Measurements from ENCODE around the gene CSNK1D.

CSNK1D gene

DNA sequence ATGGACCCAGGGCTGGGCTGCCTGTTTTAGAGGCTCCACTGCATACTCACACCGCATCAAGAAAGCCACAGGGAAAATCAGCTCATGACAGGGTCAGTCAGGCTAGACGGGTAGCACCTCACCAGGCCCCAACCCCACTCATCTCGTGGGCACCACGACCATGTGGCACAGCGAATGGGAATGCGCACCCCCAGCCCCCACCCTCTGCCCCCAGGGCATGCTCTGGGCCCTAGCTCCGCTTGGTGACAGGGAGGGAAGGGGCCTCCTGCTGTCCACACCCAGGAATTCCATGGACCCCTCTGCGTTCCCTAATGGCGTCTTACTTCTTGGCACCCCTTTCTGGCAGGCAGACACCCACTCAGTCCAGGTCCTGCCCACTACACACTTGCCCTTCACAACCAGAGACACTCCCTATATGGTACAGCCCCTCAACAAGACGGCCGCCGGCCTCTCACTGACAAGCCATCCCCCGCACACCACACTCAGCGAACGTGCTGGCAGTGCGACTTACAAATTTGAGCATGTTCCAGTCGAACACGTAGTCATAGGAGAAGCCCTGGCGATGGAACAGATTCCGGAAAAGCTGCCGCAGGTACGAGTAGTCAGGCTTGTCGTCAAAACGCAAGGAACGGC lies 22.5 kb downstream of the CSNK1D start:
- Histone ChIP-seq H3K4me3 (ENCODE audit: low read depth, low read length) (no peak overlapping the region), H3K4me1 (peaks cover 3% of the 10 kb centered on the region), H3K79me2 (peaks cover 59% of the 10 kb centered on the region), H3K27ac (no peak overlapping the region), H3K9me3 (ENCODE audit: control insufficient read depth, low read length) (no peaks in the 10 kb centered on the region), H2AFZ (no peak overlapping the region), H3K27me3 (ENCODE audit: control insufficient read depth, insufficient read depth, low read length) (no peaks in the 10 kb centered on the region), H3K36me3 (ENCODE audit: control insufficient read depth, insufficient read depth, low read length) (no peaks in the 10 kb centered on the region), H3K9ac (no peak overlapping the region), H3K4me2 (ENCODE audit: low read length) (no peak overlapping the region)
- TF ChIP-seq, protein P1, sequence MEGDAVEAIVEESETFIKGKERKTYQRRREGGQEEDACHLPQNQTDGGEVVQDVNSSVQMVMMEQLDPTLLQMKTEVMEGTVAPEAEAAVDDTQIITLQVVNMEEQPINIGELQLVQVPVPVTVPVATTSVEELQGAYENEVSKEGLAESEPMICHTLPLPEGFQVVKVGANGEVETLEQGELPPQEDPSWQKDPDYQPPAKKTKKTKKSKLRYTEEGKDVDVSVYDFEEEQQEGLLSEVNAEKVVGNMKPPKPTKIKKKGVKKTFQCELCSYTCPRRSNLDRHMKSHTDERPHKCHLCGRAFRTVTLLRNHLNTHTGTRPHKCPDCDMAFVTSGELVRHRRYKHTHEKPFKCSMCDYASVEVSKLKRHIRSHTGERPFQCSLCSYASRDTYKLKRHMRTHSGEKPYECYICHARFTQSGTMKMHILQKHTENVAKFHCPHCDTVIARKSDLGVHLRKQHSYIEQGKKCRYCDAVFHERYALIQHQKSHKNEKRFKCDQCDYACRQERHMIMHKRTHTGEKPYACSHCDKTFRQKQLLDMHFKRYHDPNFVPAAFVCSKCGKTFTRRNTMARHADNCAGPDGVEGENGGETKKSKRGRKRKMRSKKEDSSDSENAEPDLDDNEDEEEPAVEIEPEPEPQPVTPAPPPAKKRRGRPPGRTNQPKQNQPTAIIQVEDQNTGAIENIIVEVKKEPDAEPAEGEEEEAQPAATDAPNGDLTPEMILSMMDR (IDR thresholded peaks at IDR 0.05) = no peak

DNA sequence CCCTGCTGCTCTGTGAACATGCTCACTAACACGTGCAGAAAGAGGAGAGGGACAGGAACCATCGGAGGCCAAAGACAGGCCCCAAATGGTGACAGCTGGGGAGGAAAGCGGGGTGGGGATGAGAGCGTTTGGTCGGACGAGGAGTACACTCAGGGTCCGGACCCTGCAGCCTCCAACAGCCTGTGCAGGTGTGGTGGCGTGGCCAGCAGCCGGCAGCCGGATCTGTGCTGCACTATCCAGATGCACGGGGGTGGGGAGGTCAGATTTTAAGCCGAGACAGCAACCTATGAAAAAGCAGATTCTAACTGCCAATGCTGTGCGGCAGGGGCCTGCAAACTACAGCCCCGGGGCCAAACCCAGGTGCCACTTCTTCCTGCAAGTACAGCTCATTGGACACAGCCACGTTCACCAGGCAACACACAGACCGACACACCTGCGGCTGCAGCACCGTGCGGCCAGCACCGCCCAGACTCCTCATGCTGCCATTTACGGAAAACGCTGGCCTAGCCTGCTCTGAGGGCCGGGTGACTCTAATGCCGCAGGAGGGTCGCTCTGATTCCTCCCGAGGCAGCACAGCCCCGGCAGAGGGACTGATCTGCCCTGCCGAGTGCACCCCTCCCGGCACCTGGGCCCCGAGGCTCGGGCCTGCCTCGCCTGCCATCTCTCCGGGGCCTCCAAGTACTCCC lies 23.5 kb downstream of the CSNK1D start:
- TF ChIP-seq, protein P1 (IDR thresholded peaks at IDR 0.05) = no peak
- Histone ChIP-seq H3K27me3 (ENCODE audit: control insufficient read depth, insufficient read depth, low read length) (no peaks in the 10 kb centered on the region), H3K79me2 (peaks cover 59% of the 10 kb centered on the region), H3K4me1 (peaks cover 3% of the 10 kb centered on the region), H3K4me2 (ENCODE audit: low read length) (no peak overlapping the region), H3K36me3 (ENCODE audit: control insufficient read depth, insufficient read depth, low read length) (no peaks in the 10 kb centered on the region), H3K27ac (no peak overlapping the region), H2AFZ (no peak overlapping the region), H3K9ac (no peak overlapping the region), H3K4me3 (ENCODE audit: low read depth, low read length) (no peak overlapping the region), H3K9me3 (ENCODE audit: control insufficient read depth, low read length) (no peaks in the 10 kb centered on the region)

DNA sequence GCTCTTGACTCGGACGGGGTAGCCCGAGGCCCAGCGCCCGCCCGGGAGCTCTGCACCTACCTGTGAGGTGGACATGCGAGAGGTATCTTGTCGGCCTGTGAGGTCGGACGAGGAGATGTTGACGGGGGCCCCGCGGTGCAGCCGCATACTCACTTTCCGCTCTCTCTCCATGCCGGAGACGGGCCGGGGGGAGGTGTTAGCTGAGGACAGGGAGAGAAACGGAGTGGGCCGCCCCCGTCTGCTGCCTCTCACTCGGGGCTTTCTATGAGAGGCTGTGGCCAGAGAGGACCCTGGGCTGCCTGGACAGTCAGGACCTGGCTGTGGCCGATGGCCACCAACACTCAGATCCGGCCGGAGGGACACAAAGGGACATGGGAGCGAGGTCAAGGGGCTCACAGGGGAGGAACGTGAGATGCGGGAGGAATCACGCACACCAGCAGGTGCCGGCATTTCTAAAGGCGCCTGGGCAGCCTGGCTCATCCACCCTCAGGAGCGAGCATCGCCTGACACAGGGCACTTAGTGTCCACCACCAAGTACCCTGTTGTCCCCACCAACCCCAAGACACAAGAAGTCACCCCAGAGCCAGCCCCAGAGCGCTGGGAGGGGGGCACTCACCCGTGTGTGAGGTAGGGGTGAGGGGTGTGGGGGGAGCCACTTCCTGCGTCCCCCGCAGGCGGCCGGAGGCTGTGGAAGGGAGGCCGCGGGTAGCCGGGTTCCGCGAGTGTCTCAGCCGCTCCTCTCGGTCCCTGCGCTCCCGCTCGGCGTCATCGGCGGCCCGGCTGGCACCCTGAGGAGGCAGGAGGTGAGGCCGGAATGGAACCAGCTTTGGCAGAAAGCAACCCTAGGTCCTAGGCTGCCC lies 24.5 kb downstream of the CSNK1D start:
- no peak overlapping the region for H3K27ac ChIP-seq
- no peaks in the 10 kb centered on the region for H3K27me3 ChIP-seq (ENCODE audit: control insufficient read depth, insufficient read depth, low read length)
- H3K9ac ChIP-seq = no peak overlapping the region
- H3K4me2 ChIP-seq (ENCODE audit: low read length) = no peak overlapping the region
- no peaks in the 10 kb centered on the region for H3K36me3 ChIP-seq (ENCODE audit: control insufficient read depth, insufficient read depth, low read length)
- TF ChIP-seq, protein P1 (IDR thresholded peaks at IDR 0.05) = no peak
- H2AFZ ChIP-seq = no peak overlapping the region
- no peak overlapping the region for H3K4me3 ChIP-seq (ENCODE audit: low read depth, low read length)
- peaks cover 59% of the 10 kb centered on the region for H3K79me2 ChIP-seq
- no peaks in the 10 kb centered on the region for H3K9me3 ChIP-seq (ENCODE audit: control insufficient read depth, low read length)
- H3K4me1 ChIP-seq = peaks cover 3% of the 10 kb centered on the region

DNA sequence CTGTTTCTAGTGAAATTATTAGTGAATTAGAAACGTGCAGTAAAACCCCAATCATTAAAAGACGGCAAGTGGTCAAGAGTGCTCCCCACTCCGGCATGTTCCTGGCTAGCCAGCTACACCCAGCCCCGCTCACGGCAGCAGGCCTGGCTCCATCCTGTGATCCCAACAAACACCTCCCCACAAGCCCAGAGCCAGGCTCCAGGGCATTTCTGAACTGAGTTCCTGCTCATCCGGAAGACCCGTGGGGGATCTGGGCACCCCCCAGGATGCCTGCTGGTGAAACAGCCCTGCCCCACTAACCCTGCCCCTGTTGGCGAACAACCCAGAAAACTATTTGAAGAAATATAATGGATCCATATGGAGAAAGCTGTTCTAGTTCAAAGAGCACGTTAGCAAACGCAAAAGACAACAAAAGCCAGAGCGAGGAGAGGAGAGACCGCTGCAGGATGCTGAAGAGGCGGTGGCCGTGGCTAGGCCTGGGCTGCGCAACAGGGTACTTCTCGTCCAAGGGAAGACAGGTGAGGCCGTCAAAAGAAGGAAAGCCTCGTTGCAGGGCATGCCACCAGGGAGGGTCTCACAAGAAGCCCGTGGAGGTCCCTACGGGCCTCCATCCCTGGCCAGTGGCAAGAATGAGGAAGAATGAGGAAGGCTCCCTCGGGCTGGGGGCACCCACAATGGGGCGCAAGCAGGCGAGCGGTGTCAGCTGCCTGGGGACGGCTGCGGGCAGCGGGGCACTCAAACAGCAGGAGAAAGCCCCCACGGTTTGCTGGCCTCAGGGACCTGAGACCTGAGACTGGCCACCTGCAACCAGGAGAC lies 25.4 kb downstream of the CSNK1D start:
- H3K9ac ChIP-seq = no peak overlapping the region
- no peaks in the 10 kb centered on the region for H3K36me3 ChIP-seq (ENCODE audit: control insufficient read depth, insufficient read depth, low read length)
- H3K27me3 ChIP-seq (ENCODE audit: control insufficient read depth, insufficient read depth, low read length) = no peaks in the 10 kb centered on the region
- no peak overlapping the region for H3K4me2 ChIP-seq (ENCODE audit: low read length)
- peaks cover 5% of the 10 kb centered on the region for H3K4me1 ChIP-seq
- peaks cover 65% of the 10 kb centered on the region for H3K79me2 ChIP-seq
- TF ChIP-seq, protein P1 (IDR thresholded peaks at IDR 0.05) = no peak
- no peak overlapping the region for H2AFZ ChIP-seq
- no peak overlapping the region for H3K4me3 ChIP-seq (ENCODE audit: low read depth, low read length)
- no peak overlapping the region for H3K27ac ChIP-seq
- H3K9me3 ChIP-seq (ENCODE audit: control insufficient read depth, low read length) = no peaks in the 10 kb centered on the region
